K562 (cell line): Measurements from ENCODE around the gene SCAPER.

Experiments
- BHLHE40 ChIP-seq: IDR thresholded peaks from 2 replicates; pipeline ENCODE4 v1.6.1; 2011; ENCODE audit warnings: low read length, improper control_type of control experiment
- CTCF ChIP-seq, 3 experiments: IDR thresholded peaks in 2 of 3; conservative IDR thresholded peaks in 1 of 3; 2 replicates each; pipeline ENCODE4 v1.5.1; 2011 to 2012; ENCODE audit warnings: low read length in 3 of 3, mild to moderate bottlenecking in 3 of 3, control low read depth in 2 of 3, improper control_type of control experiment in 1 of 3, inconsistent platforms in 1 of 3, low read depth in 1 of 3, mixed read lengths in 1 of 3, moderate library complexity in 1 of 3; ENCODE audit not compliant: insufficient read depth in 2 of 3
- KDM1A ChIP-seq, 2 experiments: fragments of 450-650 bp; IDR thresholded peaks; 2 replicates each; pipeline ENCODE4 v1.6.1; 2016; ENCODE audit warnings: mild to moderate bottlenecking in 2 of 2
- PHF21A ChIP-seq: fragments of 450-650 bp; IDR thresholded peaks from 2 replicates; pipeline ENCODE4 v1.6.1; 2017; ENCODE audit warnings: low read depth, borderline replicate concordance
- POLR2A ChIP-seq: fragments of 450-650 bp; conservative IDR thresholded peaks from 2 replicates; pipeline ENCODE4 v1.6.1; 2016
- POLR2AphosphoS5 ChIP-seq: IDR thresholded peaks from 2 replicates; pipeline ENCODE4 v1.6.1; 2011; ENCODE audit warnings: mild to moderate bottlenecking, low read depth, low read length, moderate library complexity; ENCODE audit not compliant: control insufficient read depth, insufficient read depth
- RBBP5 ChIP-seq: fragments of 200-600 bp; sonication (generic); IDR thresholded peaks from 2 replicates; pipeline ENCODE4 v1.6.1; 2012; ENCODE audit warnings: borderline replicate concordance, mild to moderate bottlenecking, low read length, control low read depth, inconsistent platforms; ENCODE audit not compliant: insufficient read depth, poor library complexity, severe bottlenecking
- SMAD3 ChIP-seq: fragments of 450-650 bp; formaldehyde crosslinking; conservative IDR thresholded peaks from 2 replicates; pipeline ENCODE4 v1.4.0; 2020; ENCODE audit warnings: mild to moderate bottlenecking
- SMAD4 ChIP-seq: fragments of 250-450 bp; sonication (Bioruptor Pico); conservative IDR thresholded peaks from 2 replicates; pipeline ENCODE4 v1.8.0; 2021; ENCODE audit warnings: inconsistent platforms, mild to moderate bottlenecking, moderate library complexity
- SUPT5H ChIP-seq: fragments of 450-650 bp; IDR thresholded peaks from 2 replicates; pipeline ENCODE4 v1.6.1; 2016
- U2AF2 ChIP-seq: fragments of 200-400 bp; formaldehyde crosslinking; optimal IDR thresholded peaks from 2 replicates; pipeline ENCODE3; 2017; ENCODE audit warnings: low read depth, mild to moderate bottlenecking, low read length
- ZBTB11 ChIP-seq, 3 experiments: fragments of 200-800 bp in 1 of 3; fragments of 250-450 bp in 1 of 3; fragments of 450-650 bp in 1 of 3; sonication (Bioruptor Pico) in 1 of 3; sonication (Bioruptor generic) in 1 of 3; formaldehyde crosslinking in 1 of 3; IDR thresholded peaks; 2 replicates each; pipeline versions ENCODE4 v1.6.1 to v1.8.0; 2016 to 2022; ENCODE audit warnings: mild to moderate bottlenecking in 2 of 3, missing genetic modification characterization in 2 of 3, missing compliant biosample characterization in 1 of 3, moderate library complexity in 1 of 3
- ZNF184 ChIP-seq: sonication (generic); formaldehyde crosslinking; IDR thresholded peaks from 2 replicates; pipeline ENCODE4 v1.5.0; 2020; ENCODE audit warnings: missing genetic modification reagents

GRCh38 chr15:76664895-76665294 lies 240.2 kb downstream of the SCAPER start:
- no peak for TF ChIP-seq KDM1A (IDR thresholded peaks at IDR 0.05)
- no peak for TF ChIP-seq SMAD4 (CRISPR knock-in tag)
- no peak for TF ChIP-seq POLR2AphosphoS5
- TF ChIP-seq SUPT5H: no peak
- TF ChIP-seq SMAD3: no peak
- no peak for TF ChIP-seq PHF21A
- TF ChIP-seq ZNF184 (CRISPR knock-in tag): no peak
- no peak for TF ChIP-seq ZBTB11 (CRISPR knock-in tag; IDR thresholded peaks at IDR 0.05)
- no peak for TF ChIP-seq RBBP5
- TF ChIP-seq BHLHE40: no peak
- no peak for TF ChIP-seq CTCF (IDR thresholded peaks at IDR 0.05 in 2 of 3, conservative IDR thresholded peaks at IDR 0.05 in 1 of 3; ENCODE audit: insufficient read depth in 2 of 3, low read depth in 1 of 3, low read length in 3 of 3)
- TF ChIP-seq POLR2A: no peak
- TF ChIP-seq U2AF2: no peak
